ENCODE measurements around the gene SPDYE4. TPM values are rescaled to one million over a fixed set of nuclear protein-coding genes. Genes with fewer than 3 reads are reported as not detected.

Gene SPDYE4
- total and polyA plus RNA-seq, 8 donors: 0.47 to 0.67 (median 0.56) TPM; not detected in 5

DNA sequence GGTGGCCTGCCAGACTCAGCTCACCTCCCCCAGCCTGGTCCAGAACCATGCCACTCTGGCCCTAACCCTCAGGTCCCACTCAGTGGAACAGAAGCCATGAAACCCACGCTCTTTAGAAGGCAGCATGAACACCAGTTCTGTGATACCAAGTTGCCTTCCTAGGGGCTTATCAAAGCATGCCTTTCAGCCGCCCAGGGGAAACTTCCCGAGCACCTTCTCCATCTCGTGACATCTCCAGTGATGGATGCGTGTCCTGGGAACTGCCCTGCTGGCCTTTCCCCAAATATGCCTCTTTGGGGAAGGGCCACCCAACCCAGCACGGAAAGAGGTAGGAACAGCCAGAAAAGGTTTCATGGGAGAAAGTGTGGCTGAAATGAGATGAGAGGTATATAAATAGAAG lies 22.0 kb downstream of the SPDYE4 start:
- DNase-seq: no peak
- peaks cover 0 to 8% of the 10 kb centered on the region in 2 donors for H3K4me1 ChIP-seq
- TF ChIP-seq, protein P1, sequence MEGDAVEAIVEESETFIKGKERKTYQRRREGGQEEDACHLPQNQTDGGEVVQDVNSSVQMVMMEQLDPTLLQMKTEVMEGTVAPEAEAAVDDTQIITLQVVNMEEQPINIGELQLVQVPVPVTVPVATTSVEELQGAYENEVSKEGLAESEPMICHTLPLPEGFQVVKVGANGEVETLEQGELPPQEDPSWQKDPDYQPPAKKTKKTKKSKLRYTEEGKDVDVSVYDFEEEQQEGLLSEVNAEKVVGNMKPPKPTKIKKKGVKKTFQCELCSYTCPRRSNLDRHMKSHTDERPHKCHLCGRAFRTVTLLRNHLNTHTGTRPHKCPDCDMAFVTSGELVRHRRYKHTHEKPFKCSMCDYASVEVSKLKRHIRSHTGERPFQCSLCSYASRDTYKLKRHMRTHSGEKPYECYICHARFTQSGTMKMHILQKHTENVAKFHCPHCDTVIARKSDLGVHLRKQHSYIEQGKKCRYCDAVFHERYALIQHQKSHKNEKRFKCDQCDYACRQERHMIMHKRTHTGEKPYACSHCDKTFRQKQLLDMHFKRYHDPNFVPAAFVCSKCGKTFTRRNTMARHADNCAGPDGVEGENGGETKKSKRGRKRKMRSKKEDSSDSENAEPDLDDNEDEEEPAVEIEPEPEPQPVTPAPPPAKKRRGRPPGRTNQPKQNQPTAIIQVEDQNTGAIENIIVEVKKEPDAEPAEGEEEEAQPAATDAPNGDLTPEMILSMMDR (IDR thresholded peaks at IDR 0.05): no peak
- no peak overlapping the region for H3K4me3 ChIP-seq
- no peak overlapping the region for H3K27ac ChIP-seq
- H3K36me3 ChIP-seq: no peaks in the 10 kb centered on the region
- peaks cover 0 to 19% of the 10 kb centered on the region in 2 donors for H3K27me3 ChIP-seq
- no peak for ATAC-seq
- H3K9me3 ChIP-seq: no peaks in the 10 kb centered on the region
- intact Hi-C loops (cut with DNase I): no loop called here

DNA sequence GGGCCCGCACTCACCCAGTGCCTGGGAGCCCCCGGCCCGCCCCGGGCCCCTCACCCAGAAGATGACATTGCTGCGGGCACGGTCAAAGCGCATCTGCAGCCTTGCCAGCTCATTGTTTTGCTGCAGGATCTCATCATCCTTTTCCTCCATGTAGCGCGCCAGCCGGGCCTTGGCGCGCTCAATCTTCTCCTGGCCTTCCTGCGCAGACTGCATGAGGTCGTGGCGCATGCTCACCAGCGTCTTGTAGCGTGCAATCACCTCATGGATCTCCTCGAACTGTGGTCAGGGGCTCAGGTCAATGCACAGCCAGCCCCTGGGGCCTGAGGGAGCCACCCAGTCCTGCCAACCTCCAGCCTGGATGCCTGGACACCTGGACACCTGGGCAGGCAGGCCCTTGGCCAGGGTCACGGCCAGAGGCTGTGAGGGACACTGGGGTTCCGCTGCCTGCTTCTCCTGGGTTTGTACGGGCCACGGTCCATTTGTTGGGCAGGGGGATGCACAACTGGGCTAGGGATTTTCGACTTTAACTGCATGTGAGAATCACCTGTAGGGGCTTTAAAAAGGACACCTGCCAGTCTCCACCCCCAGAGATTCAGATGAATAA lies 22.9 kb downstream of the SPDYE4 start:
- Histone ChIP-seq H3K4me1 (peaks cover 0 to 5% of the 10 kb centered on the region in 2 donors), H3K9me3 (no peaks in the 10 kb centered on the region), H3K36me3 (no peaks in the 10 kb centered on the region), H3K27ac (no peak overlapping the region), H3K4me3 (no peak overlapping the region), H3K27me3 (peaks cover 0 to 18% of the 10 kb centered on the region in 2 donors)
- intact Hi-C loops (cut with DNase I): no loop called here
- TF ChIP-seq, protein P1 (IDR thresholded peaks at IDR 0.05): no peak
- DNase-seq (no peak), ATAC-seq (no peak)

- H3K4me1 ChIP-seq: no peaks in the 10 kb centered on the region
- no peaks in the 10 kb centered on the region for H3K9me3 ChIP-seq
- TF ChIP-seq, protein P1 (IDR thresholded peaks at IDR 0.05): no peak
- no peak for ATAC-seq
- intact Hi-C loops (cut with DNase I): no loop called here
- H3K27me3 ChIP-seq: peaks cover 0 to 12% of the 10 kb centered on the region in 2 donors
- no peak for DNase-seq
- H3K4me3 ChIP-seq: no peak overlapping the region
- H3K27ac ChIP-seq: no peak overlapping the region
- no peaks in the 10 kb centered on the region for H3K36me3 ChIP-seq
These were observed 23.5 kb downstream of the SPDYE4 start for GRCh38 chr17:8734876-8735275.

- no peaks in the 10 kb centered on the region for H3K27me3 ChIP-seq
- no peak overlapping the region for H3K27ac ChIP-seq
- intact Hi-C loops (cut with DNase I): no loop called here
- ATAC-seq (no peak), DNase-seq (no peak)
- H3K9me3 ChIP-seq: no peaks in the 10 kb centered on the region
- H3K4me3 ChIP-seq: no peak overlapping the region
- H3K4me1 ChIP-seq: no peaks in the 10 kb centered on the region
- no peaks in the 10 kb centered on the region for H3K36me3 ChIP-seq
- TF ChIP-seq, protein P1 (IDR thresholded peaks at IDR 0.05): no peak
These were observed 25.8 kb downstream of the SPDYE4 start for GRCh38 chr17:8732406-8733085.

DNA sequence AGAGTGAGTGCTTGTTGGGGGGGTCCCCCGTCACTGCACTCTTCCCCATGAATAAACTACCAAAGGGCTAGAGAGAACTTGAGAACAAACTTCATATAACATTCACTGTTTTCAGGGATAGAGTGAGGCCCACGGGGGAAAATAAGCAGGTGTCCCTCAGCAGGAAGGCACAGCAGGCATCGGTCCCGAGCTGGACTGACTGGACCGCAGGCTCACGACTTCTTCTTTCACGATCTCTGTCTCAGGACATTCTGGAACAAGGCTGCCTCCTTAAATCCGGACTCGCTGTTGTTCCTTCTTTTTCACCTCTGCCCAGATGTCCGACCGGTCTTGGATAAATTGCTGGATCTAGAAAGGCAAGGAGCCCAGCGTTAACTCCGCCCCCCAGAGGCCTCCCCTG lies 28.5 kb downstream of the SPDYE4 start:
- TF ChIP-seq, protein P1 (IDR thresholded peaks at IDR 0.05): no peak
- H3K4me1 ChIP-seq: peaks cover 0 to 9% of the 10 kb centered on the region in 2 donors
- intact Hi-C loops (cut with DNase I): no loop called here
- no peak for ATAC-seq
- H3K27me3 ChIP-seq: no peaks in the 10 kb centered on the region
- DNase-seq: no peak
- H3K36me3 ChIP-seq: no peaks in the 10 kb centered on the region
- no peaks in the 10 kb centered on the region for H3K9me3 ChIP-seq
- H3K4me3 ChIP-seq: no peak overlapping the region
- no peak overlapping the region for H3K27ac ChIP-seq
